HG02840 (cell line): ENCODE results near the gene ARL14EP.

ENCODE experiments used
- ATAC-seq: cut with Tn5 transposase; IDR thresholded peaks from one replicate; pipeline ENCODE4 v1.9.1; 2021; ENCODE audit warnings: mild to moderate bottlenecking, moderate library complexity, moderate number of reproducible peaks; ENCODE audit not compliant: unreplicated experiment, low FRiP score

The ARL14EP gene

GRCh38 chr11:30322826-30323710, at the start of gene ARL14EP:
Gene ARL14EP, plus strand, starts transcription at chr11:30323104. Its CDS starts 7,845 bp downstream, at chr11:30330949.
- peak; percentile 98 for ATAC-seq

- ATAC-seq = no peak
Observed at GRCh38 chr11:30277176-30277575, 45.7 kb upstream of the ARL14EP start.

- no peak for ATAC-seq
Observed at GRCh38 chr11:30279796-30280195, 43.1 kb upstream of the ARL14EP start.

- no peak for ATAC-seq
Observed at GRCh38 chr11:30281476-30282288, 41.2 kb upstream of the ARL14EP start.

GRCh38 chr11:30282289-30282631, 40.6 kb upstream of the ARL14EP start:
- ATAC-seq = no peak

GRCh38 chr11:30284836-30285235, 38.1 kb upstream of the ARL14EP start:
- ATAC-seq = no peak

GRCh38 chr11:30285416-30286121, 37.3 kb upstream of the ARL14EP start:
- no peak for ATAC-seq

- no peak for ATAC-seq
Observed at GRCh38 chr11:30291331-30291730, 31.6 kb upstream of the ARL14EP start.

- ATAC-seq = no peak
Observed at GRCh38 chr11:30292545-30292944, 30.4 kb upstream of the ARL14EP start.

- ATAC-seq = no peak
Observed at GRCh38 chr11:30295178-30295885, 27.6 kb upstream of the ARL14EP start.

- no peak for ATAC-seq
Observed at GRCh38 chr11:30304620-30305019, 18.3 kb upstream of the ARL14EP start.

GRCh38 chr11:30310623-30311022, 12.3 kb upstream of the ARL14EP start:
- ATAC-seq = peak; percentile 96

GRCh38 chr11:30311189-30311588, 11.7 kb upstream of the ARL14EP start:
- no peak for ATAC-seq

GRCh38 chr11:30312243-30312642, 10.7 kb upstream of the ARL14EP start:
- ATAC-seq = no peak

GRCh38 chr11:30313580-30313979, 9.3 kb upstream of the ARL14EP start:
- no peak for ATAC-seq

- no peak for ATAC-seq
Observed at GRCh38 chr11:30314625-30315024, 8.3 kb upstream of the ARL14EP start.

GRCh38 chr11:30316237-30316636, 6.7 kb upstream of the ARL14EP start:
- ATAC-seq = no peak

- ATAC-seq = no peak
Observed at GRCh38 chr11:30317030-30317429, 5.9 kb upstream of the ARL14EP start.

GRCh38 chr11:30321321-30321720, 1.6 kb upstream of the ARL14EP start:
- ATAC-seq = no peak

GRCh38 chr11:30322191-30322590, 713 bp upstream of the ARL14EP start:
- ATAC-seq = no peak
